ENCODE results near the gene MAP3K10.

MAP3K10 gene

GRCh38 chr19:40228346-40228745 is 37.1 kb downstream of the MAP3K10 start:
- no peak overlapping the region for H3K4me3 ChIP-seq (ENCODE audit: low read depth, low read length)
- POLR2A ChIA-PET: interaction anchor here (0.6 kb wide), 1 partner anchor 53 kb away, joined by 3 read pairs; no protein-coding TSS in a partner anchor
- peaks cover 5 to 7% of the 10 kb centered on the region in 2 experiments; a peak in 2 of 3 replicates for H3K36me3 ChIP-seq (ENCODE audit: control insufficient read depth in 2 of 2, insufficient read depth in 1 of 2, low read length in 2 of 2)
- peaks cover 11% of the 10 kb centered on the region for H3K4me1 ChIP-seq (ENCODE audit: control insufficient read depth, insufficient read depth, low read length)
- H3K9me3 ChIP-seq (ENCODE audit: control insufficient read depth, insufficient read depth, low read depth, low read length): no peaks in the 10 kb centered on the region
- CTCF ChIA-PET: interaction anchor here (0.6 to 1.8 kb wide), 8 partner anchors 8 to 374 kb away, joined by 3 to 10 read pairs (median 5); no protein-coding TSS in a partner anchor
- no peak for TF ChIP-seq ZNF146 (tag by site-specific recombination; IDR thresholded peaks at IDR 0.05)
- H3K27ac ChIP-seq (ENCODE audit: extremely low read depth, low read depth, low read length): no peak overlapping the region

GRCh38 chr19:40228863-40229262 is 37.6 kb downstream of the MAP3K10 start:
- peaks cover 8 to 9% of the 10 kb centered on the region in 2 experiments; a peak in 2 of 3 replicates for H3K36me3 ChIP-seq (ENCODE audit: control insufficient read depth in 2 of 2, insufficient read depth in 1 of 2, low read length in 2 of 2)
- no peak overlapping the region for H3K4me3 ChIP-seq (ENCODE audit: low read depth, low read length)
- H3K9me3 ChIP-seq (ENCODE audit: control insufficient read depth, insufficient read depth, low read depth, low read length): no peaks in the 10 kb centered on the region
- H3K27ac ChIP-seq (ENCODE audit: extremely low read depth, low read depth, low read length): no peak overlapping the region
- TF ChIP-seq ZNF510 (tag by site-specific recombination; IDR thresholded peaks at IDR 0.05; ENCODE audit: insufficient replicate concordance): no peak
- TF ChIP-seq, protein P1, sequence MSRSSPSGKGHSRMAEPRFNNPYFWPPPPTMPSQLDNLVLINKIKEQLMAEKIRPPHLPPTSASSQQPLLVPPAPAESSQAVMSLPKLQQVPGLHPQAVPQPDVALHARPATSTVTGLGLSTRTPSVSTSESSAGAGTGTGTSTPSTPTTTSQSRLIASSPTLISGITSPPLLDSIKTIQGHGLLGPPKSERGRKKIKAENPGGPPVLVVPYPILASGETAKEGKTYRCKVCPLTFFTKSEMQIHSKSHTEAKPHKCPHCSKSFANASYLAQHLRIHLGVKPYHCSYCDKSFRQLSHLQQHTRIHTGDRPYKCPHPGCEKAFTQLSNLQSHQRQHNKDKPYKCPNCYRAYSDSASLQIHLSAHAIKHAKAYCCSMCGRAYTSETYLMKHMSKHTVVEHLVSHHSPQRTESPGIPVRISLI (tag by site-specific recombination; IDR thresholded peaks at IDR 0.05): peak; percentile 67; the same call in 1 of the 2 replicates
- peak; percentile 89 for TF ChIP-seq SCRT2 (tag by site-specific recombination; IDR thresholded peaks at IDR 0.05)
- TF ChIP-seq ZNF792 (tag by site-specific recombination; IDR thresholded peaks at IDR 0.05): 0 out of 2 replicates have a peak, but pooled peaks have one; percentile 15
- TF ChIP-seq SCRT1 (tag by site-specific recombination; IDR thresholded peaks at IDR 0.05; ENCODE audit: borderline replicate concordance): peak; percentile 82
- no peak for TF ChIP-seq ZBTB11 (tag by site-specific recombination; conservative IDR thresholded peaks at IDR 0.05; ENCODE audit: low read depth)
- TF ChIP-seq KLF9 (tag by site-specific recombination; IDR thresholded peaks at IDR 0.05; ENCODE audit: low read depth): no peak
- TF ChIP-seq ZNF121 (tag by site-specific recombination; IDR thresholded peaks at IDR 0.05): 0 out of 2 replicates have a peak, but pooled peaks have one; percentile 30
- TF ChIP-seq, protein P2, sequence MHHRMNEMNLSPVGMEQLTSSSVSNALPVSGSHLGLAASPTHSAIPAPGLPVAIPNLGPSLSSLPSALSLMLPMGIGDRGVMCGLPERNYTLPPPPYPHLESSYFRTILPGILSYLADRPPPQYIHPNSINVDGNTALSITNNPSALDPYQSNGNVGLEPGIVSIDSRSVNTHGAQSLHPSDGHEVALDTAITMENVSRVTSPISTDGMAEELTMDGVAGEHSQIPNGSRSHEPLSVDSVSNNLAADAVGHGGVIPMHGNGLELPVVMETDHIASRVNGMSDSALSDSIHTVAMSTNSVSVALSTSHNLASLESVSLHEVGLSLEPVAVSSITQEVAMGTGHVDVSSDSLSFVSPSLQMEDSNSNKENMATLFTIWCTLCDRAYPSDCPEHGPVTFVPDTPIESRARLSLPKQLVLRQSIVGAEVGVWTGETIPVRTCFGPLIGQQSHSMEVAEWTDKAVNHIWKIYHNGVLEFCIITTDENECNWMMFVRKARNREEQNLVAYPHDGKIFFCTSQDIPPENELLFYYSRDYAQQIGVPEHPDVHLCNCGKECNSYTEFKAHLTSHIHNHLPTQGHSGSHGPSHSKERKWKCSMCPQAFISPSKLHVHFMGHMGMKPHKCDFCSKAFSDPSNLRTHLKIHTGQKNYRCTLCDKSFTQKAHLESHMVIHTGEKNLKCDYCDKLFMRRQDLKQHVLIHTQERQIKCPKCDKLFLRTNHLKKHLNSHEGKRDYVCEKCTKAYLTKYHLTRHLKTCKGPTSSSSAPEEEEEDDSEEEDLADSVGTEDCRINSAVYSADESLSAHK (tag by site-specific recombination; IDR thresholded peaks at IDR 0.05): 0 out of 2 replicates have a peak, but pooled peaks have one; percentile 31
- H3K4me1 ChIP-seq (ENCODE audit: control insufficient read depth, insufficient read depth, low read length): peaks cover 11% of the 10 kb centered on the region
- ChIA-PET CTCF (interaction anchor here (0.6 to 1.5 kb wide), 8 partner anchors 9 to 491 kb away, joined by 3 to 9 read pairs (median 4); partner anchors contain the start of gene CLC), POLR2A (no interaction called here)

GRCh38 chr19:40229484-40229883 is 38.3 kb downstream of the MAP3K10 start:
- TF ChIP-seq PRDM10 (tag by site-specific recombination; IDR thresholded peaks at IDR 0.05) (peak; percentile 96), ZNF138 (tag by site-specific recombination; IDR thresholded peaks at IDR 0.05; ENCODE audit: borderline replicate concordance) (0 out of 2 replicates have a peak, but pooled peaks have one; percentile 43), ZNF792 (tag by site-specific recombination; IDR thresholded peaks at IDR 0.05) (no peak), PRDM1 (tag by site-specific recombination; IDR thresholded peaks at IDR 0.05) (peak; percentile 95), ZBTB1 (tag by site-specific recombination; IDR thresholded peaks at IDR 0.05) (no peak), ZFP69B (tag by site-specific recombination; IDR thresholded peaks at IDR 0.05) (0 out of 2 replicates have a peak, but pooled peaks have one; percentile 26), KLF8 (tag by site-specific recombination; IDR thresholded peaks at IDR 0.05) (0 out of 2 replicates have a peak, but pooled peaks have one; percentile 23)
- TF ChIP-seq, protein P3, sequence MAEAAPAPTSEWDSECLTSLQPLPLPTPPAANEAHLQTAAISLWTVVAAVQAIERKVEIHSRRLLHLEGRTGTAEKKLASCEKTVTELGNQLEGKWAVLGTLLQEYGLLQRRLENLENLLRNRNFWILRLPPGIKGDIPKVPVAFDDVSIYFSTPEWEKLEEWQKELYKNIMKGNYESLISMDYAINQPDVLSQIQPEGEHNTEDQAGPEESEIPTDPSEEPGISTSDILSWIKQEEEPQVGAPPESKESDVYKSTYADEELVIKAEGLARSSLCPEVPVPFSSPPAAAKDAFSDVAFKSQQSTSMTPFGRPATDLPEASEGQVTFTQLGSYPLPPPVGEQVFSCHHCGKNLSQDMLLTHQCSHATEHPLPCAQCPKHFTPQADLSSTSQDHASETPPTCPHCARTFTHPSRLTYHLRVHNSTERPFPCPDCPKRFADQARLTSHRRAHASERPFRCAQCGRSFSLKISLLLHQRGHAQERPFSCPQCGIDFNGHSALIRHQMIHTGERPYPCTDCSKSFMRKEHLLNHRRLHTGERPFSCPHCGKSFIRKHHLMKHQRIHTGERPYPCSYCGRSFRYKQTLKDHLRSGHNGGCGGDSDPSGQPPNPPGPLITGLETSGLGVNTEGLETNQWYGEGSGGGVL (tag by site-specific recombination; IDR thresholded peaks at IDR 0.05): peak; percentile 67
- Histone ChIP-seq H3K4me1 (ENCODE audit: control insufficient read depth, insufficient read depth, low read length) (peaks cover 11% of the 10 kb centered on the region), H3K9me3 (ENCODE audit: control insufficient read depth, insufficient read depth, low read depth, low read length) (no peaks in the 10 kb centered on the region), H3K4me3 (ENCODE audit: low read depth, low read length) (no peak overlapping the region), H3K36me3 (ENCODE audit: control insufficient read depth in 2 of 2, insufficient read depth in 1 of 2, low read length in 2 of 2) (peaks cover 13 to 15% of the 10 kb centered on the region in 2 experiments), H3K27ac (ENCODE audit: extremely low read depth, low read depth, low read length) (no peak overlapping the region)
- ChIA-PET CTCF (interaction anchor here (0.6 to 1.3 kb wide), 7 partner anchors 8 to 491 kb away, joined by 3 to 7 read pairs (median 3); partner anchors contain the start of gene CLC), POLR2A (no interaction called here)
